Large intestine (tissue), 3 donors: ENCODE measurements around the gene CLEC18B. TPM values are rescaled to one million over a fixed set of nuclear protein-coding genes. Genes with fewer than 3 reads are reported as not detected.
"Not testable (repeated sequence)": the region's sequence is repeated elsewhere in the genome, so short reads cannot be mapped to it uniquely, and the experiment has no call there.

Experiments used
- DNase-seq, 2 donors: peaks; one replicate each; pipeline versions ENCODE4 v3.0.0 to v3.0.0-alpha.2; 2013
- H3K27ac ChIP-seq: one replicate; pipeline ENCODE4 v1.5.1; 2013; ENCODE audit warnings: low read length
- H3K27me3 ChIP-seq: 2 replicates; pipeline ENCODE4 v1.6.1; 2013; ENCODE audit warnings: low read length; ENCODE audit not compliant: control insufficient read depth, insufficient read depth
- H3K36me3 ChIP-seq: 2 replicates; pipeline ENCODE4 v1.6.1; 2013; ENCODE audit warnings: low read length; ENCODE audit not compliant: control insufficient read depth, insufficient read depth
- H3K4me1 ChIP-seq: one replicate; pipeline ENCODE4 v1.6.1; 2013; ENCODE audit warnings: low read length; ENCODE audit not compliant: control insufficient read depth, insufficient read depth
- H3K4me3 ChIP-seq: one replicate; pipeline ENCODE4 v1.5.1; 2013; ENCODE audit warnings: low read length
- H3K9me3 ChIP-seq: one replicate; pipeline ENCODE4 v1.6.1; 2013; ENCODE audit warnings: mild to moderate bottlenecking, low read depth, low read length, moderate library complexity; ENCODE audit not compliant: control insufficient read depth
- WGBS: methylation state at CpG from one replicate; pipeline ENCODE4 v1.1.5; 2013; ENCODE audit warnings: low lambda C conversion rate; ENCODE audit not compliant: insufficient coverage; 5-methylcytosine and 5-hydroxymethylcytosine counted together
- polyA plus RNA-seq: library from polyadenylated mRNA; unstranded; fragments of 120-200 nt; gene quantifications from one replicate; pipeline ENCODE4 v1.2.1, GENCODE V29; 2013

Gene CLEC18B
- polyA plus RNA-seq, 1 donor = 2.8 TPM

GRCh38 chr16:74419811-74420210, 1.5 kb downstream of the CLEC18B start:
- not testable (repeated sequence) for H3K36me3 ChIP-seq, DNase-seq, H3K27ac ChIP-seq, H3K4me3 ChIP-seq, H3K27me3 ChIP-seq, H3K9me3 ChIP-seq, H3K4me1 ChIP-seq
- WGBS = no CpG with 5 or more reads among the region's 14 CpGs

DNA sequence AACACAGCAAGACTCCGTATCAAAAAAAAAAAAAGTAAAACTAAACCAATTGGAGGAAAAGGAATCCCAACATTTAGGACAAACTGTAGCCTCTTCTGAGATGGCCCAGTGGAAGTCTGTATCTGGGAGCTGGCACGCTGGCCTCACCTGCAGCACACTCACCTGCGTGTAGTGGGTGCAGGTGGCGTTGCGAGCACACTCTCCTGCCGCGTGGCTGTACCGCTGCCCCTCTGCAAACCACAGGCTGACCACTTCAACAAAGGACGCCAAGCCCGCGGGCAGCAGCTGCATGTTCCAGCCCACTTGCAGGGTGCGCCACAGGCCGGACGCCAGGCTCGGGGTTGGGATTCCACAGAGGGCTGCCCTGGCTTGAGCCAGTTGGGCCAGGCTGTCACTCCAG, 3.4 kb downstream of the CLEC18B start:
- not testable (repeated sequence) for H3K4me1 ChIP-seq
- WGBS = no CpG with 5 or more reads among the region's 15 CpGs

DNA sequence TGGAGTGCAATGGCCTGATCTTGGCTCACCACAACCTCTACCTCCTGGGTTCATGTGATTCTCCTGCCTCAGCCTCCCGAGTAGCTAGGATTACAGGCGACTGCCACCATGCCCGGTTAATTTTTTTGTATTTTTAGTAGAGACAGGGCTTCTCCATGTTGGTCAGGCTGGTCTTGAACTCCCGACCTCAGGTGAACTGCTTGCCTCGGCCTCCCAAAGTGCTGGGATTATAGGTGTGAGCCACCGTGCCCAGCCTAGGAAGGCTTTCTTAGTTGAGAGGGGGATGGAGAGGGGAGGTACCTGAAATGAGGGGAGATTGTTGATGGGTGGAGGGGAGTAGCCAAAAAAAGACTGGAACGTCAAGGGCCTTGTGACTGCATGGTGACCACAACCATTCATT, 7.4 kb downstream of the CLEC18B start:
- not testable (repeated sequence) for H3K9me3 ChIP-seq, H3K4me1 ChIP-seq, H3K36me3 ChIP-seq, H3K4me3 ChIP-seq, H3K27me3 ChIP-seq, DNase-seq, H3K27ac ChIP-seq
- WGBS = no CpG with 5 or more reads among the region's 7 CpGs

More for the DNA sequence above, 3.4 kb downstream of the CLEC18B start:
- not testable (repeated sequence) for H3K4me3 ChIP-seq, DNase-seq, H3K36me3 ChIP-seq, H3K27me3 ChIP-seq, H3K9me3 ChIP-seq, H3K27ac ChIP-seq

DNA sequence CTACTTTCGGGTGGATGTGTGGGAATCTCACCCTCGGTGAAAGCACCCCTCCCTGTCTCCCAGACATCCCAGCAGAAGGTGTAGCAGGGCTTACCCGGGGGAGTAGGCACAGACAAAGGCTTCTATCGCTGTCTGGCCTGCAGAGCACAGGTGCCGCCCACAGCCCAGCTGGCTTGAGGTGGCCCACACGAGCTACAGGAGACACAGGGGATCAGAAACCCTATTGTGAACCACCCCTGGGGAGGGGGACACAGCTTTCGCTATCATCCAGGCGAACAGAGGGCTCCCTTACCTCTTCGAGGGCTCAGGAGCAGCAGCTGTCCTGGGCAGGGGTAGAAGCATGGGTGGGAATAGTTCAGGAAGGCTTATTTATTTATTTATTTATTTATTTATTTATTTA, 7.8 kb downstream of the CLEC18B start:
- not testable (repeated sequence) for H3K9me3 ChIP-seq, DNase-seq, H3K4me1 ChIP-seq, H3K27me3 ChIP-seq, H3K36me3 ChIP-seq, H3K27ac ChIP-seq, H3K4me3 ChIP-seq
- no CpG with 5 or more reads among the region's 9 CpGs for WGBS

GRCh38 chr16:74412775-74413390, 8.4 kb downstream of the CLEC18B start:
- no CpG with 5 or more reads among the region's 10 CpGs for WGBS
- H3K27ac ChIP-seq, H3K36me3 ChIP-seq, H3K4me3 ChIP-seq, H3K4me1 ChIP-seq, H3K27me3 ChIP-seq, DNase-seq, H3K9me3 ChIP-seq: not testable (repeated sequence)

DNA sequence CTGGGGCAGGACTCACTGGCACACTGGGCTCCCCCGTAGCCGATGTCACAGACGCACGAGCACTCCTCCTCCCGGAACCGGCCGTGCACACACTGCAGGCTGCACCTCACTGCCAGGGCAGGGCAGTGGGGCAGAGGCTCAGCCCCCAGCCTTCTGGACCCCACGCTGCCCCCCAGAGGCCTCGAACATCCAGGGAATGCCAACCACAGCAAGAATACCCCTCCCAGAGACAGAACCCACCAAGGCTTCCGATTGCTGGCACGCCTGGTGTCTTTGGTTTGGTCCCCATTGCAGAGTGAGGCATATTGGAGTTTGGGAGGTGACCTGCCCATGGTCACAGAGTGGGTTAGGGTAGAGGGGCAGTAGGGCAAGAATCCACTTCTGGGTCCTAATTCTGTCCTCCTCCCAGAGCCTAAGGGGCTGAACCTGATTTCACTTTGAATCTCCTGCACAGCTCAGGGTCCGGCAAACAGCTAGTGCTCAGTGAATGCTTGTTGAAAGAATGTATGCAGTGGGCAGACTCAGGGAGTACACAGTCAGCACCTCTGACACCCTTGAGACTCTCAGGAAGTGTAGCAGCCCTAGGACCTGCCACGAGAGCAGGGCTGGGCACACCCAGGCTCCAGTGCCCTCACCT, 9.0 kb downstream of the CLEC18B start:
- H3K27ac ChIP-seq, H3K4me1 ChIP-seq, H3K9me3 ChIP-seq, H3K27me3 ChIP-seq, H3K4me3 ChIP-seq, DNase-seq, H3K36me3 ChIP-seq: not testable (repeated sequence)
- WGBS = no CpG with 5 or more reads among the region's 13 CpGs

DNA sequence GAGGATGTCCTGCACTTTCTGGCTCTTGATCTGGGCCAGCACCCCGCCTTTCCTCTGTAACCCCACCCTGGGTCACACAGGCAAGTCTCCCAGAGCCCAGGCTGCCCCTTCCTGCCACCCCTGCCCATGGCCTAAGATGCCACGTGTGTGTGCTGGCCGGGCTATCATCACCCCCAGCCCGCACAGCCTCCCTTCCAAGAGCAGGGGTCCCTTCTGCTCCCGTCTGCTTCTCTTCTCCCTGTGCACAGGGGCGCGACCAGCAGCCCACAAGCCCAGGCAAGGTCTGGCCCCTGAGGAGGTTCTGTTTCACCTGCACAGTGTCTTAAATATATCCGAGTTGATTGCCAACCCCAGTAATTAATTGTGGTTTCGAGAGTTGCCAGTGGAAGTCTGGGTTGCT, 10.3 kb downstream of the CLEC18B start:
- not testable (repeated sequence) for H3K9me3 ChIP-seq, H3K4me1 ChIP-seq, DNase-seq, H3K27ac ChIP-seq, H3K36me3 ChIP-seq, H3K4me3 ChIP-seq, H3K27me3 ChIP-seq
- WGBS = no CpG with 5 or more reads among the region's 9 CpGs

GRCh38 chr16:74410057-74410957, 11.0 kb downstream of the CLEC18B start:
- H3K36me3 ChIP-seq, DNase-seq, H3K4me3 ChIP-seq, H3K4me1 ChIP-seq, H3K27ac ChIP-seq, H3K9me3 ChIP-seq, H3K27me3 ChIP-seq: not testable (repeated sequence)
- WGBS = no CpG with 5 or more reads among the region's 18 CpGs

DNA sequence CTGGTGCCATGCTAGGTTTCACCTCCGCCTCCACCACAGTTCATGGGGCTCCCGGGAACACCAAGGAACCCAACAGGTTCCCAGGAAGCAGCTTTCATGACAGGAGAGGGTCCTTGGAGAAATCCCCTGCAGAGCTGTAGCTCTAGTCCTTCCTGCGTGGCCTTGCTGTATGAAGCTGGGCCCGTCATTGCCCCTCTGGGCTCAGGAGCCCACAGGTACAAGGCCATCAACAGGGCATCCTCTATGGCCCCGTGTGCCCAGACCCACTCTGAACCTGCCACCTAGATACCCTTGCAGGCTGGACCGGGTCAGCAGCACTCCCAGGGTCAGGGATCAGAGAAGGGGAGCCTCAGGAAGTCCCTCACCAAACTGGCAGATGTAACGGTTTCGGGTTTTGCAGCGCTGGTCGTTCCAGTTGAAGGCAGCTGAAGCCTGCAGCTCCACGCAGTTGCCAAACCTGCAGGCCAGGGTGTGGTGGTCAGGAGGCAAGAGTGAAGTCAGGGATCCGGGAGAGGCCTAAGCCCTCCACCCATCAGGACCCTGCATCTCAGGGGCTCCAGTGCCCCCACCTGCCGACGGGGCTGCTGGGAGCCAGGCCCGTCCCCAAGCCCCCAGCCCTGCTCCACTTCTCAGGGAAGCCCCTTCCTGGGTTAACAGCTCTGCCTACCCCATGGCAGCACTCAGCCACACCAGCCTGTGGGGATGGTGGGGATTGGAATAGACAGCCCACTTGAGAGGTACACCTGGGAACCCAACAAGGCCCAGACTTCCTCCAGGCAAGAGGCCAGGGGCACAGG, 11.9 kb downstream of the CLEC18B start:
- DNase-seq, H3K9me3 ChIP-seq, H3K27me3 ChIP-seq, H3K36me3 ChIP-seq, H3K4me1 ChIP-seq, H3K4me3 ChIP-seq, H3K27ac ChIP-seq: not testable (repeated sequence)
- WGBS = no CpG with 5 or more reads among the region's 15 CpGs

DNA sequence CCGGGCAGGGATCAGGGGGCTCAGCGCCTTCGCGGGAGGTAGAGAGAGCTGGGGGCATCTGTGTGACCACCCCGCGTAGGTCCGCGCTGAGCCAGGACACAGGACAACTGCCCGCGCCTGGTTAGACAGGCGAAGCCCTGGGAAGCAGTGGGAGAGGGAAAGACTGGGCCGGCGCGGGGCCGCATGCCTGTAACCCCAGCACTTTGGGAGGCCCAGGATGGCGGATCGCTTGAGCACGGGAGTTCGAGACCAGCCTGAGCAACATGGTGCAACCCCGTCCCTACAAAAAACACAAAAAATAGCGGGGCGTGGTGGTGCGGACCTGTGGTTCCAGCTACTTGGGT, 13.9 kb downstream of the CLEC18B start:
- H3K36me3 ChIP-seq, H3K4me1 ChIP-seq, H3K27me3 ChIP-seq, H3K9me3 ChIP-seq, H3K27ac ChIP-seq: not testable (repeated sequence)
- DNase-seq = peak in 1 of 2 donors; percentile 41
- H3K4me3 ChIP-seq = peak overlapping the region; percentile 39
- WGBS = no CpG with 5 or more reads among the region's 23 CpGs
